ENCODE data around the gene XRCC1. TPM values are rescaled to one million over a fixed set of nuclear protein-coding genes. Genes with fewer than 3 reads are reported as not detected.

The XRCC1 gene
- total RNA-seq, 1 experiment from 2014 or later = 37.4 TPM

GRCh38 chr19:43495082-43495481 is 80.2 kb downstream of the XRCC1 start:
- TF ChIP-seq ELF1 (IDR thresholded peaks at IDR 0.05; ENCODE audit: borderline replicate concordance, low read depth) = no peak
- TF ChIP-seq YY1 (IDR thresholded peaks at IDR 0.05; ENCODE audit: extremely low read depth, insufficient replicate concordance, low read depth, low read length) = no peak
- no peak for TF ChIP-seq SIN3A (IDR thresholded peaks at IDR 0.05; ENCODE audit: low read depth)
- TF ChIP-seq, protein P1, sequence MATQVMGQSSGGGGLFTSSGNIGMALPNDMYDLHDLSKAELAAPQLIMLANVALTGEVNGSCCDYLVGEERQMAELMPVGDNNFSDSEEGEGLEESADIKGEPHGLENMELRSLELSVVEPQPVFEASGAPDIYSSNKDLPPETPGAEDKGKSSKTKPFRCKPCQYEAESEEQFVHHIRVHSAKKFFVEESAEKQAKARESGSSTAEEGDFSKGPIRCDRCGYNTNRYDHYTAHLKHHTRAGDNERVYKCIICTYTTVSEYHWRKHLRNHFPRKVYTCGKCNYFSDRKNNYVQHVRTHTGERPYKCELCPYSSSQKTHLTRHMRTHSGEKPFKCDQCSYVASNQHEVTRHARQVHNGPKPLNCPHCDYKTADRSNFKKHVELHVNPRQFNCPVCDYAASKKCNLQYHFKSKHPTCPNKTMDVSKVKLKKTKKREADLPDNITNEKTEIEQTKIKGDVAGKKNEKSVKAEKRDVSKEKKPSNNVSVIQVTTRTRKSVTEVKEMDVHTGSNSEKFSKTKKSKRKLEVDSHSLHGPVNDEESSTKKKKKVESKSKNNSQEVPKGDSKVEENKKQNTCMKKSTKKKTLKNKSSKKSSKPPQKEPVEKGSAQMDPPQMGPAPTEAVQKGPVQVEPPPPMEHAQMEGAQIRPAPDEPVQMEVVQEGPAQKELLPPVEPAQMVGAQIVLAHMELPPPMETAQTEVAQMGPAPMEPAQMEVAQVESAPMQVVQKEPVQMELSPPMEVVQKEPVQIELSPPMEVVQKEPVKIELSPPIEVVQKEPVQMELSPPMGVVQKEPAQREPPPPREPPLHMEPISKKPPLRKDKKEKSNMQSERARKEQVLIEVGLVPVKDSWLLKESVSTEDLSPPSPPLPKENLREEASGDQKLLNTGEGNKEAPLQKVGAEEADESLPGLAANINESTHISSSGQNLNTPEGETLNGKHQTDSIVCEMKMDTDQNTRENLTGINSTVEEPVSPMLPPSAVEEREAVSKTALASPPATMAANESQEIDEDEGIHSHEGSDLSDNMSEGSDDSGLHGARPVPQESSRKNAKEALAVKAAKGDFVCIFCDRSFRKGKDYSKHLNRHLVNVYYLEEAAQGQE (IDR thresholded peaks at IDR 0.05; ENCODE audit: low read depth) = no peak
- no peak for TF ChIP-seq POLR2AphosphoS5 (IDR thresholded peaks at IDR 0.05; ENCODE audit: low read depth, low read length)
- no peak for TF ChIP-seq TCF7L2 (IDR thresholded peaks at IDR 0.05; ENCODE audit: borderline replicate concordance, extremely low read depth, insufficient read depth, insufficient read length)
- TF ChIP-seq POLR2A (IDR thresholded peaks at IDR 0.05; ENCODE audit: borderline replicate concordance, extremely low read depth, insufficient read depth, insufficient read length) = no peak
- no peak for TF ChIP-seq RAD21 (IDR thresholded peaks at IDR 0.05; ENCODE audit: low read depth)
- TF ChIP-seq EGR1 (IDR thresholded peaks at IDR 0.05; ENCODE audit: low read depth) = no peak
- TF ChIP-seq, protein P2, sequence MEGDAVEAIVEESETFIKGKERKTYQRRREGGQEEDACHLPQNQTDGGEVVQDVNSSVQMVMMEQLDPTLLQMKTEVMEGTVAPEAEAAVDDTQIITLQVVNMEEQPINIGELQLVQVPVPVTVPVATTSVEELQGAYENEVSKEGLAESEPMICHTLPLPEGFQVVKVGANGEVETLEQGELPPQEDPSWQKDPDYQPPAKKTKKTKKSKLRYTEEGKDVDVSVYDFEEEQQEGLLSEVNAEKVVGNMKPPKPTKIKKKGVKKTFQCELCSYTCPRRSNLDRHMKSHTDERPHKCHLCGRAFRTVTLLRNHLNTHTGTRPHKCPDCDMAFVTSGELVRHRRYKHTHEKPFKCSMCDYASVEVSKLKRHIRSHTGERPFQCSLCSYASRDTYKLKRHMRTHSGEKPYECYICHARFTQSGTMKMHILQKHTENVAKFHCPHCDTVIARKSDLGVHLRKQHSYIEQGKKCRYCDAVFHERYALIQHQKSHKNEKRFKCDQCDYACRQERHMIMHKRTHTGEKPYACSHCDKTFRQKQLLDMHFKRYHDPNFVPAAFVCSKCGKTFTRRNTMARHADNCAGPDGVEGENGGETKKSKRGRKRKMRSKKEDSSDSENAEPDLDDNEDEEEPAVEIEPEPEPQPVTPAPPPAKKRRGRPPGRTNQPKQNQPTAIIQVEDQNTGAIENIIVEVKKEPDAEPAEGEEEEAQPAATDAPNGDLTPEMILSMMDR (IDR thresholded peaks at IDR 0.05 in 2 of 3, conservative IDR thresholded peaks at IDR 0.05 in 1 of 3; ENCODE audit: borderline replicate concordance in 1 of 3, insufficient read depth in 1 of 3, low read depth in 2 of 3, low read length in 2 of 3) = no peak
- TF ChIP-seq ZFX (IDR thresholded peaks at IDR 0.05) = no peak
- no peak for TF ChIP-seq ZNF274 (IDR thresholded peaks at IDR 0.05; ENCODE audit: low read depth, low read length)
- no peak for TF ChIP-seq FOSL1 (IDR thresholded peaks at IDR 0.05; ENCODE audit: low read depth)
- no peak for TF ChIP-seq CEBPB (IDR thresholded peaks at IDR 0.05; ENCODE audit: low read depth)
- TF ChIP-seq, protein P3, sequence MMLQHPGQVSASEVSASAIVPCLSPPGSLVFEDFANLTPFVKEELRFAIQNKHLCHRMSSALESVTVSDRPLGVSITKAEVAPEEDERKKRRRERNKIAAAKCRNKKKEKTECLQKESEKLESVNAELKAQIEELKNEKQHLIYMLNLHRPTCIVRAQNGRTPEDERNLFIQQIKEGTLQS (IDR thresholded peaks at IDR 0.05) = no peak
- no peak for TF ChIP-seq ZBTB33 (IDR thresholded peaks at IDR 0.05; ENCODE audit: extremely low read depth, insufficient replicate concordance, low read length)
- no peak for TF ChIP-seq SP1 (IDR thresholded peaks at IDR 0.05; ENCODE audit: low read depth)
- TF ChIP-seq, protein P4, sequence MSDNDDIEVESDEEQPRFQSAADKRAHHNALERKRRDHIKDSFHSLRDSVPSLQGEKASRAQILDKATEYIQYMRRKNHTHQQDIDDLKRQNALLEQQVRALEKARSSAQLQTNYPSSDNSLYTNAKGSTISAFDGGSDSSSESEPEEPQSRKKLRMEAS (IDR thresholded peaks at IDR 0.05) = no peak
- H3K9ac ChIP-seq (ENCODE audit: low read length) = no peak overlapping the region
- no peak overlapping the region for H3K4me2 ChIP-seq (ENCODE audit: low read length)
- ChIA-PET POLR2A (no interaction called here), RAD21 (ENCODE audit: low non-redundant PET in 1 of 2, low total read pairs in 2 of 2, uncharacterized antibody in 2 of 2, unreplicated experiment in 2 of 2) (no interaction called here), CTCF (interaction anchor here (0.6 kb wide), 1 partner anchor 22 kb away, joined by 4 read pairs; no protein-coding TSS in a partner anchor)
- ATAC-seq (no peak), DNase-seq (ENCODE audit: low read depth, low spot score) (no peak)
- no peaks in the 10 kb centered on the region for H3K79me2 ChIP-seq (ENCODE audit: insufficient read depth, low read length)
- no peaks in the 10 kb centered on the region for H4K20me1 ChIP-seq (ENCODE audit: insufficient read depth)
- H3K4me1 ChIP-seq (ENCODE audit: control insufficient read depth in 1 of 2, insufficient read depth in 2 of 2, low read length in 2 of 2) = no peaks in the 10 kb centered on the region
- H3K9me2 ChIP-seq (ENCODE audit: insufficient read depth) = no peaks in the 10 kb centered on the region
- no peak overlapping the region for H3K4me3 ChIP-seq (replicated peaks in 1 of 2; ENCODE audit: low read depth in 1 of 2, low read length in 2 of 2)
- no peaks in the 10 kb centered on the region for H3K27me3 ChIP-seq (ENCODE audit: insufficient read depth, low read length)
- intact Hi-C loops (cut with micrococcal nuclease) = no loop called here
- H3K36me3 ChIP-seq (ENCODE audit: control insufficient read depth in 1 of 2, insufficient read depth in 2 of 2, low read length in 2 of 2) = peaks cover 0 to 5% of the 10 kb centered on the region in 2 experiments; a peak in 2 of 4 replicates
- no peaks in the 10 kb centered on the region for H3K9me3 ChIP-seq (ENCODE audit: control insufficient read depth in 1 of 2, insufficient read depth in 1 of 2, low read depth in 1 of 2, low read length in 2 of 2)
- BruUV-seq (replicated peaks) = no TSS peak
- H3K27ac ChIP-seq (ENCODE audit: low read depth, low read length) = no peak overlapping the region
- no peak overlapping the region for H2AFZ ChIP-seq (ENCODE audit: low read depth, low read length, poor library complexity, severe bottlenecking)

All from HCT116 (cell line).